Osteocyte (in vitro differentiated cells): Measurements from ENCODE around the gene TOX2. TPM values are rescaled to one million over a fixed set of nuclear protein-coding genes. Genes with fewer than 3 reads are reported as not detected.

ENCODE experiments used
- DNase-seq: peaks from one replicate; pipeline ENCODE4 v3.0.0; 2021; ENCODE audit warnings: mixed read lengths; ENCODE audit not compliant: unreplicated experiment; ENCODE audit errors: extremely low spot score
- H3K27ac Mint-ChIP-seq: one replicate; pipeline ENCODE4 v1.8.0; 2021; ENCODE audit warnings: mild to moderate bottlenecking, mixed read lengths; ENCODE audit not compliant: unreplicated experiment
- H3K27me3 Mint-ChIP-seq: one replicate; pipeline ENCODE4 v1.8.0; 2021; ENCODE audit warnings: mixed read lengths; ENCODE audit not compliant: unreplicated experiment
- H3K36me3 Mint-ChIP-seq: one replicate; pipeline ENCODE4 v1.8.0; 2021; ENCODE audit warnings: mixed read lengths; ENCODE audit not compliant: unreplicated experiment
- H3K4me1 Mint-ChIP-seq: one replicate; pipeline ENCODE4 v1.8.0; 2021; ENCODE audit warnings: mixed read lengths; ENCODE audit not compliant: unreplicated experiment
- H3K4me3 Mint-ChIP-seq: one replicate; pipeline ENCODE4 v1.8.0; 2021; ENCODE audit warnings: mild to moderate bottlenecking, moderate library complexity, mixed read lengths; ENCODE audit not compliant: unreplicated experiment
- H3K9me3 Mint-ChIP-seq: one replicate; pipeline ENCODE4 v1.8.0; 2021; ENCODE audit warnings: mixed read lengths; ENCODE audit not compliant: unreplicated experiment
- CTCF ChIP-seq: fragments of 200-600 bp; sonication (generic); IDR thresholded peaks from 2 replicates; pipeline ENCODE4 v1.5.0; 2021; ENCODE audit warnings: antibody characterized with exemption, mild to moderate bottlenecking, moderate library complexity
- total RNA-seq: library from RNA; stranded (reverse); gene quantifications from 2 replicates; pipeline ENCODE4 v1.2.1, GENCODE V29; 2021

Gene TOX2
- total RNA-seq, 1 donor from 2014 or later, result not detected

- peaks cover 18% of the 10 kb centered on the region for H3K27me3 Mint-ChIP-seq
- DNase-seq, result no peak
- no peak overlapping the region for H3K4me3 Mint-ChIP-seq
- H3K27ac Mint-ChIP-seq, result no peak overlapping the region
- H3K9me3 Mint-ChIP-seq, result no peaks in the 10 kb centered on the region
- H3K36me3 Mint-ChIP-seq, result no peaks in the 10 kb centered on the region
- no peak for TF ChIP-seq CTCF
- H3K4me1 Mint-ChIP-seq, result no peaks in the 10 kb centered on the region
These were observed 55.0 kb downstream of the TOX2 start for GRCh38 chr20:43969501-43970182.

DNA sequence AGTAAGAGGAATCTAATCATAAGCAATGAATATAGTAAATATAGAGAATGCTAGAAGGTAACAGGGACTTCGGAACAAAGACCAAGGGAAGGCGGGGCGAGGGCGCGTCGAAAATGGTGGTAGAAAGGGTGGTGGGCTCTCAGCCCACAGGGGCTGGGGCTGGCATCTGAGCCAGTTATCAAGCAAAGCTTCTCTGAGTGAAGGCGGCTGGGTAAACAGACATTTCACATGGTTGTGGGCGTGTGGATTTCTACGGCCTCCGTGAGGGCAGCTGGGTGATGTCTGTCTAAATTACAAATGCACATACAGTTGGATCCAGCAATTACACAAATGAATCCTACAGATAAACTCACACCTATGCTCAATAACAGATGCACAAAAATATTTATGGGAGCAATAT lies 56.6 kb downstream of the TOX2 start:
- no peak for DNase-seq
- no peak for TF ChIP-seq CTCF
- H3K36me3 Mint-ChIP-seq, result no peaks in the 10 kb centered on the region
- peaks cover 13% of the 10 kb centered on the region for H3K27me3 Mint-ChIP-seq
- no peaks in the 10 kb centered on the region for H3K9me3 Mint-ChIP-seq
- no peak overlapping the region for H3K27ac Mint-ChIP-seq
- no peaks in the 10 kb centered on the region for H3K4me1 Mint-ChIP-seq
- no peak overlapping the region for H3K4me3 Mint-ChIP-seq

DNA sequence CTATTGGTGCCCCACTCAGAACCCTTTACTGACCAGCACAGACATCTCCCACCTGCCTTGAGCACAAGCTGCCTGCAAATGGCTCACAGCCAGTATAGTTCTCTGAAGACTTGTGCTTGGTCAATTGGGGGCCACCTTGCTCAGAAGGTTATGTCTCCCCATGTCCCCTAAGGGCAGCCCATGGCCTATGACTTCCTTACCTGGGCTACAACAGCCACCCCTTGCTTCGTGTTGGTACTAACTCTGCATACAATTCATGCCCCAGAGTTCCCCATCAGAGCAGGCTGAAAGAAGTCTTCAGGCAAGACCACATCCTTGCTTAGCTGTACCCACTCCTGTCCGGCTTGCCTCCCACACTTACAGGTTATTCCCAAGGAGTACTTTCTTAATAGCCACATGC lies 57.4 kb downstream of the TOX2 start:
- H3K4me3 Mint-ChIP-seq, result no peak overlapping the region
- no peaks in the 10 kb centered on the region for H3K9me3 Mint-ChIP-seq
- H3K36me3 Mint-ChIP-seq, result no peaks in the 10 kb centered on the region
- no peak for DNase-seq
- no peak for TF ChIP-seq CTCF
- peaks cover 13% of the 10 kb centered on the region for H3K27me3 Mint-ChIP-seq
- no peaks in the 10 kb centered on the region for H3K4me1 Mint-ChIP-seq
- H3K27ac Mint-ChIP-seq, result no peak overlapping the region

DNA sequence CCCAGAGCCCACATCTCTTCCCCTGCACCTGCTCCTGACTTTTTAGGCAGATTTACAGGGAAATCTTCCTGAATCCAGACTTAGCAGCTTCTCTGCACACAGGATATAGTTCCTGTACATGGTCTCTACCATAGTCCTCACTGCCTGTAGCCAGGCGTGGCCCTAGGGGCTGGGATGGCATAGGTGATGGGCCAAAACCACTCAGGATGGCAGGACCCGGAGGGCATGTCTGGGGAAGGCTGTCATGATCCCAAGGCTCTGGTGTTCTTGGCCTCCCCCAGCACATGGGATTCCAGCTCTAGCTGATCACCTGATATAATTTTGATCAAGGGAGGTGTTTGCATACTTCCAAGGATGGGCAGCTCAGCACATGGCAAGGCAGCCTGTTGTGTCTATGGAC lies 58.0 kb downstream of the TOX2 start:
- Mint-ChIP-seq H3K36me3 (no peaks in the 10 kb centered on the region), H3K4me1 (no peaks in the 10 kb centered on the region), H3K4me3 (no peak overlapping the region), H3K27ac (no peak overlapping the region), H3K27me3 (peaks cover 13% of the 10 kb centered on the region), H3K9me3 (no peaks in the 10 kb centered on the region)
- no peak for TF ChIP-seq CTCF
- no peak for DNase-seq

GRCh38 chr20:43973231-43973630 lies 58.6 kb downstream of the TOX2 start:
- Mint-ChIP-seq H3K4me3 (no peak overlapping the region), H3K36me3 (no peaks in the 10 kb centered on the region), H3K9me3 (no peaks in the 10 kb centered on the region), H3K27ac (no peak overlapping the region), H3K27me3 (peaks cover 13% of the 10 kb centered on the region), H3K4me1 (no peaks in the 10 kb centered on the region)
- TF ChIP-seq CTCF, result no peak
- DNase-seq, result no peak
